ENCODE measurements around the gene SFI1.

Gene SFI1

DNA sequence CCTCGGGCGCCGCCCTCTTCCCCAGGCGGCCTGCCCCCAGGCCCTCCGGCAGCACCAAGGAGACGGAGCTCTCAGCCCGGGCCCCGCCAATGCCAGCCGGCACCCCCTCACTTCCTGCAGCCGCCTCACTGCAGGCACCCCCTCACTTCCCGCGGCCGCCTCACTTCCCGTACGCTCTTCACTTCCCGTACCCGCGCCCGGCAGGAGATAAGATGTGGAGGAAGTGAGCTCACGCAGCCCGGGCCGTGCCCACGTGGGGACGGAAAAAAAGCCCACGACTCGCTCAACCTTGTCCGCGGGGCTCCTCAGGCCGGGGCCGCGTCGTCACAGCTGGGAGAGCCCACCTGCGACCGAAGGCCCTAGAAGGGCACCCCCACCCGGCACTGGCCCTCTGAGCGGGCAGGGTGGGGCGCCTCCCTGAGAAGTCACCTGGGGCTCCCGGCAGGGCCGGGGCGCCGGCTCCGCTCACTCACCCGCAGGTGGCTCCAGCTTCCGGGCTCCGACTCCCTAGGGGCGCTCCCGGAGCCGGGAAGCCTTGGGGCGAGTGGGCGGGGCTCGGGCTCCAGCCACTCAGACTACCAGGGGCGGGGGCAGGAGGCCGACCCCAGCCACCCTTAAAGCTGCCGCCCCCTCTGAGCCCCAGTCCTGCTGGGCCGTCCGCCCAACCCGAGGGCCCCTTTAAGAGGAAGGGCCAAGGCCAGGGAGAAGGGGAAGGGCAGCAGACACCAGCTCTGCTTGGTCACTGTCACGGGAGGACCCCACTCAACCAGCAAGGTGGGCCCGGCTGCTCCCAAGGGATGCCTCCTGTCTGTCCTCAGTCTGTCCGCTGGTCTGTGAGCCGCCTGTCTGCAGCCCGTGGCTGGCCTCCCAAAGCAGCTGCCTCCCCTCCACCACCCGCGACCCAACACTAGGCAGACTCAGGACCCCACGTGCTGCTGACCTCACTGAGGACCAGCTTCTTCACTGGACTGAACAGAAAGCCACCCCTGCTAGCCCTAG, 134.3 kb downstream of the SFI1 start:
- peak overlapping the region; percentile 85 for H3K4me3 ChIP-seq (ENCODE audit: low read depth, low read length)
- H3K27me3 ChIP-seq (replicated peaks), result no peaks in the 10 kb centered on the region
- peak; percentile 12 for TF ChIP-seq CTCF (IDR thresholded peaks at IDR 0.05; ENCODE audit: low read depth, low read length, missing control alignments)
- peak; percentile 58 for DNase-seq
- in situ Hi-C loops (cut with HindIII; ENCODE audit: low pct_ligation_motif_present, low sequenced_read_pairs), result no loop called here
- peaks cover 6% of the 10 kb centered on the region for H3K36me3 ChIP-seq (replicated peaks)
- H3K27ac ChIP-seq, result peak overlapping the region; percentile 86

DNA sequence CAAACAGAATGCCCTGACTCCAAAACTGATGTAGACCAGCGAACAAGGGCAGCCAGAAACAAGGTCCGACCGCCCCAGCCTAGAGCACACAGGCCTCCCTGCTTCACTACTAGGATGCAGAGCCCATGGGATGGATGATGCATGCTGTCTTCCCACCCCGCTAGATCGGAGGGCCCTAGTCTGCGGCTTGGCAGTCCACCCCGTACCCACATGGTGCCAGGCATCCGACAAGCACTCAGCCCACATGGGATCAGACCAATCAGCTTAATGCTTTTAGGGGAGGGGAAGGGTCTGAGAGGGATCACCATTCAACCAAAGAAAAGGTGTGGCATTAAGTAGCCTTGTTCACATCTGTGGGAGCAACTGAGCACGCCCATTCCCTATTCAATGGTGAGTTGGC, 135.1 kb downstream of the SFI1 start:
- peaks cover 6% of the 10 kb centered on the region for H3K36me3 ChIP-seq (replicated peaks)
- peak overlapping the region; percentile 85 for H3K4me3 ChIP-seq (ENCODE audit: low read depth, low read length)
- no peaks in the 10 kb centered on the region for H3K27me3 ChIP-seq (replicated peaks)
- in situ Hi-C loops (cut with HindIII; ENCODE audit: low pct_ligation_motif_present, low sequenced_read_pairs), result no loop called here
- peak overlapping the region; percentile 86 for H3K27ac ChIP-seq
- DNase-seq, result no peak
- TF ChIP-seq CTCF (IDR thresholded peaks at IDR 0.05; ENCODE audit: low read depth, low read length, missing control alignments), result no peak

DNA sequence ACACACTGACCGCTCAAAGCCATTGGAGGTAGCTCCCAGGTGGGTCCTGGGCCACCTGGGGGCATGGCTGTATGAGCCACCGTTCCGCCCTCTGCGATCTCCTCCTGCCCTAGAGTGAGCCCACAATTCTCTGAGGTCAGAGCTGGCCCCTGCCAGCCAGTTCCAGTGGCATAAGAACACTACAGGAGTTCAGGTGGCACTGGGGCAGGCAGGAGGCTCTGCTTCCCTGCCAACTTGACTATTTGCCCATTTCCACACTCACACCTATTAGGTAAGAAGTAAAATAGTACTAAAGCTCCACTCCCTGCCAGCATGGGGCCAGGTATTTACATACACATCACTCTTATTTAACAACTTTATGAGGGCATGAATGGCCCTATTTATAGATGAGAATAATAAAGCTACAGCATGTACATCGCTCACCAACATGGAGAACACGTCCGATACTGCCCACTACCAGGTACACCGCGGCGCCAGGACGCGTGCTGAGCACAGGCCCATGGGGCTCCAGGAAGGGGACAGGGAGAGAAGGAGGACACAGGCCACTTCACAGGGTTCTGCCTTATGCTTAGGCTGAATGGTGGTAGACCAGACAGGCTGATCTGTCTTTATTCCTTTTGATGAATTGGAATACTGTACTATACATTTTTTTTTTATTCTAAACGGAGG, 139.4 kb downstream of the SFI1 start:
- H3K36me3 ChIP-seq (replicated peaks), result no peaks in the 10 kb centered on the region
- H3K4me3 ChIP-seq (ENCODE audit: low read depth, low read length), result no peak overlapping the region
- no peaks in the 10 kb centered on the region for H3K27me3 ChIP-seq (replicated peaks)
- DNase-seq, result no peak
- H3K27ac ChIP-seq, result no peak overlapping the region
- in situ Hi-C loops (cut with HindIII; ENCODE audit: low pct_ligation_motif_present, low sequenced_read_pairs), result no loop called here
- no peak for TF ChIP-seq CTCF (IDR thresholded peaks at IDR 0.05; ENCODE audit: low read depth, low read length, missing control alignments)

DNA sequence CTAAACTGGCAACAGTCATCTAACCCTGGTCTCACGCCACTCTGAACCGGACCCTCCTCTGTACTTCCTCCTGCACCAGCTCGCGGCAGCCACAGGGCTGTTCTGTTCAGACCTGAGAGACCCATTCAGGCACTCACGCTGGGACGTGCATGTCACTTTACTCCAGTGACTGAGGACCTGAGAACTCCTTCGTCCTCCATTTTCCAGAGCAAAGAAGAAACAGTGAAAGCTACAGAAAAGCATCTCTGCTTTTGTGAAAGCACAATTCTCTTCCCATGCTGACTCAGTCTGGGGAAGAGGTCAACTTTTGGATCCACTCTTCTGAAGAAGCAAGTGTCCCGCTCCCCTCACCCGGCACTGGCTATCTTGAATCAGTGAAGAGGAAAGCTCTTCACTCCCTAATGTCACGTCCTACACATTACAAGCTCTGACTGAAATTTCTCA, 141.1 kb downstream of the SFI1 start:
- in situ Hi-C loops (cut with HindIII; ENCODE audit: low pct_ligation_motif_present, low sequenced_read_pairs), result no loop called here
- H3K4me3 ChIP-seq (ENCODE audit: low read depth, low read length), result no peak overlapping the region
- TF ChIP-seq CTCF (IDR thresholded peaks at IDR 0.05; ENCODE audit: low read depth, low read length, missing control alignments), result no peak
- H3K27ac ChIP-seq, result peak overlapping the region; percentile 52
- H3K27me3 ChIP-seq (replicated peaks), result no peaks in the 10 kb centered on the region
- no peaks in the 10 kb centered on the region for H3K36me3 ChIP-seq (replicated peaks)
- DNase-seq, result no peak

- H3K27ac ChIP-seq, result peak overlapping the region; percentile 52
- no peaks in the 10 kb centered on the region for H3K36me3 ChIP-seq (replicated peaks)
- H3K27me3 ChIP-seq (replicated peaks), result no peaks in the 10 kb centered on the region
- in situ Hi-C loops (cut with HindIII; ENCODE audit: low pct_ligation_motif_present, low sequenced_read_pairs), result no loop called here
- no peak overlapping the region for H3K4me3 ChIP-seq (ENCODE audit: low read depth, low read length)
- DNase-seq, result peak; percentile 30
- no peak for TF ChIP-seq CTCF (IDR thresholded peaks at IDR 0.05; ENCODE audit: low read depth, low read length, missing control alignments)
These were observed 141.7 kb downstream of the SFI1 start for GRCh38 chr22:31637891-31638618.
